Colonic mucosa (tissue), 4 donors: ENCODE measurements around the gene DNAL4. TPM values are rescaled to one million over a fixed set of nuclear protein-coding genes. Genes with fewer than 3 reads are reported as not detected.

Source experiments
- DNase-seq: peaks from one replicate; pipeline ENCODE4 v3.0.0-alpha.2; 2020
- H3K27ac ChIP-seq: fragments of 200-600 bp; one replicate; pipeline ENCODE4 v1.8.0; 2021
- H3K27me3 ChIP-seq: fragments of 200-600 bp; one replicate; pipeline ENCODE4 v1.8.0; 2021
- H3K36me3 ChIP-seq: fragments of 200-600 bp; one replicate; pipeline ENCODE4 v1.8.0; 2021
- H3K4me1 ChIP-seq: fragments of 200-600 bp; one replicate; pipeline ENCODE4 v1.8.0; 2021; ENCODE audit warnings: mild to moderate bottlenecking
- H3K4me3 ChIP-seq: fragments of 200-600 bp; one replicate; pipeline ENCODE4 v1.8.0; 2021
- H3K9ac ChIP-seq, 2 donors: one replicate each; pipeline ENCODE4 v1.7.0; 2013; ENCODE audit warnings: control low read depth in 2 of 2, low read depth in 2 of 2, low read length in 2 of 2
- H3K9me3 ChIP-seq: fragments of 200-600 bp; one replicate; pipeline ENCODE4 v1.8.0; 2021
- intact Hi-C: fragments of 100-400 bp; cut with DNase I; formaldehyde crosslinking; loops from one replicate; pipeline ENCODE4 v1.14.1; 2022
- total RNA-seq, 2 donors: library from RNA; stranded (reverse); fragmentation: NEBNext Ultra II Directional in 1 of 2; extraction: Animal tissue kit (Norgen Biotek cat#: 25700) in 1 of 2; gene quantifications; one replicate each; pipeline ENCODE4 v1.2.1, GENCODE V29; 2021
- TF ChIP-seq, protein P1 (sequence below): fragments of 200-600 bp; IDR thresholded peaks from one replicate; pipeline ENCODE4 v1.8.0; 2022; ENCODE audit warnings: antibody characterized with exemption, mild to moderate bottlenecking
- donor health status: healthy.
- donor health status: DM: no; HTN: no; CAD: no.
- donor health status: DM: no; HTN: no; CAD: no.

Gene DNAL4
- total RNA-seq, 2 donors from 2014 or later: 15.8 to 17.8 TPM

DNA sequence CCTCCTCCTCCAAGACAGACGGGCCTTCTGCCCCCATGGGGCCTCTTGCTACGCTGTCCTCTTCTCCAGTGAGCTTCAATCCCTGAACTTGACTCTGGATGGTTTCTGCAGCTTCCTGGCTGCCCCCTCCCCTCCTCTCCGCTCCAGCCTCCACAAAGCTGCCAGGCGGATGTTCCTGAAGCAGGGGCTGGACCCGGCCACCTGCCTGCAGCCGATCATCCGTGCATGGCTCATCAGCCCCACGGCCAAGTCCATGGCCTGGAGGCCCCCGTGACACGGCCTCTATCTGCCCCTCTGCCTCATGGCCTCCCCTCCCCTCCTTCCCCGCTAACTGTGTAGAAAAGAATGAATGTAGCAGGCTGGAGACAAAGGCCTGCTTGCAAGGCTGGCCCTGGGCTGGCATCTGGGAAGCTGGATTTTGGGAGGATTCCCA is 31.4 kb downstream of the DNAL4 start:
- Histone ChIP-seq H3K9me3 (no peaks in the 10 kb centered on the region), H3K27ac (no peak overlapping the region), H3K4me1 (no peaks in the 10 kb centered on the region), H3K36me3 (no peaks in the 10 kb centered on the region), H3K4me3 (no peak overlapping the region), H3K9ac (no peak overlapping the region), H3K27me3 (no peaks in the 10 kb centered on the region)
- intact Hi-C loops: loop anchor here (10.0 kb wide), 1 partner anchor 352 kb away; no protein-coding TSS in a partner anchor
- TF ChIP-seq, protein P1, sequence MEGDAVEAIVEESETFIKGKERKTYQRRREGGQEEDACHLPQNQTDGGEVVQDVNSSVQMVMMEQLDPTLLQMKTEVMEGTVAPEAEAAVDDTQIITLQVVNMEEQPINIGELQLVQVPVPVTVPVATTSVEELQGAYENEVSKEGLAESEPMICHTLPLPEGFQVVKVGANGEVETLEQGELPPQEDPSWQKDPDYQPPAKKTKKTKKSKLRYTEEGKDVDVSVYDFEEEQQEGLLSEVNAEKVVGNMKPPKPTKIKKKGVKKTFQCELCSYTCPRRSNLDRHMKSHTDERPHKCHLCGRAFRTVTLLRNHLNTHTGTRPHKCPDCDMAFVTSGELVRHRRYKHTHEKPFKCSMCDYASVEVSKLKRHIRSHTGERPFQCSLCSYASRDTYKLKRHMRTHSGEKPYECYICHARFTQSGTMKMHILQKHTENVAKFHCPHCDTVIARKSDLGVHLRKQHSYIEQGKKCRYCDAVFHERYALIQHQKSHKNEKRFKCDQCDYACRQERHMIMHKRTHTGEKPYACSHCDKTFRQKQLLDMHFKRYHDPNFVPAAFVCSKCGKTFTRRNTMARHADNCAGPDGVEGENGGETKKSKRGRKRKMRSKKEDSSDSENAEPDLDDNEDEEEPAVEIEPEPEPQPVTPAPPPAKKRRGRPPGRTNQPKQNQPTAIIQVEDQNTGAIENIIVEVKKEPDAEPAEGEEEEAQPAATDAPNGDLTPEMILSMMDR: no peak
- no peak for DNase-seq

DNA sequence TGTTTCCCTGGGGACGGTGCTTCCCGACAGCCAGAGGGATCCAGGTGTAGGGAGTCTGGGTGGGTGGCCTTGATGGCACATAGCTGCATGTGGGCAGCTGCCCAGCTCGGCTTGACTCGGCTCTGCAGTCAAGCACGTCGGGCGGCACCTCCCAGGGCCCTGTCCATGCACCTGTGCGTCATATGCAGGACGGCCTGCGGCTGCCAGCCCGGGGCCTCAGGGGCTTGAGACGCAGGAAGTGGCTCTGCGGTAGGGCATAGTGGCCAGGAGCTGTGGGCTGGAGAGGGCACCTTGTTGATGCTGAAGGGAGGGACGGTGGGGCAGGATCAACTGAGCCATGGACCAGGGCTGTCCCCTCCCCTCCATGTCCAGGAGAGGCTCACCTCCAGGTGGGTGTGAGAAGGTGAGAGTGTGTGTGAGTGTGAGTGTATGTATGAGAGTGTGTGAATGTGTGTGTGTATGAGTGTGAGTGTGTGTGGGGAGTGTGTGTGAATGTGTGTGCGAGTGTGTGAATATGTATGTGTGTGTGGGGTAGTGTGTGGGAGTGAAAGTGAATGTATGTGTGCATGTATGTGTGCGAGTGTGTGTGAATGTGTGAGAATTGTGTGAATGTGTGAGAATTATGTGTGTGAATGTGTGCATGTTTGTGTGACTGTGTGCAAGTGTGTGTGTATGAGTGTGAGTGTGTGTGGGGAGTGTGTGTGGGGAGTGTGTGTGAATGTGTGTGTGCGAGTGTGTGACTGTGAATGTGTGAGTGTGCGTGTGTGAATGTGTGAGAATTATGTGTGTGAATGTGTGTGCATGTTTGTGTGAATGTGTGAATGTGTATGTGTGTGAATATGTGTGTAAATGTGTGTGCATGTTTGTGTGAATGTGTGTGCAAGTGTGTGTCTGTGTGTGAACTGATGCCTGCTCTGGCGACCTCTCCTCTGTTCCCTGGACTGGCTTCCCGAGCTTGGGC is 32.5 kb downstream of the DNAL4 start:
- intact Hi-C loops: loop anchor here (10.0 kb wide), 1 partner anchor 353 kb away; no protein-coding TSS in a partner anchor
- DNase-seq: no peak
- Histone ChIP-seq H3K9ac (no peak overlapping the region), H3K4me3 (no peak overlapping the region), H3K27me3 (no peaks in the 10 kb centered on the region), H3K36me3 (no peaks in the 10 kb centered on the region), H3K4me1 (peaks cover 6% of the 10 kb centered on the region), H3K27ac (no peak overlapping the region), H3K9me3 (no peaks in the 10 kb centered on the region)
- TF ChIP-seq, protein P1: no peak

DNA sequence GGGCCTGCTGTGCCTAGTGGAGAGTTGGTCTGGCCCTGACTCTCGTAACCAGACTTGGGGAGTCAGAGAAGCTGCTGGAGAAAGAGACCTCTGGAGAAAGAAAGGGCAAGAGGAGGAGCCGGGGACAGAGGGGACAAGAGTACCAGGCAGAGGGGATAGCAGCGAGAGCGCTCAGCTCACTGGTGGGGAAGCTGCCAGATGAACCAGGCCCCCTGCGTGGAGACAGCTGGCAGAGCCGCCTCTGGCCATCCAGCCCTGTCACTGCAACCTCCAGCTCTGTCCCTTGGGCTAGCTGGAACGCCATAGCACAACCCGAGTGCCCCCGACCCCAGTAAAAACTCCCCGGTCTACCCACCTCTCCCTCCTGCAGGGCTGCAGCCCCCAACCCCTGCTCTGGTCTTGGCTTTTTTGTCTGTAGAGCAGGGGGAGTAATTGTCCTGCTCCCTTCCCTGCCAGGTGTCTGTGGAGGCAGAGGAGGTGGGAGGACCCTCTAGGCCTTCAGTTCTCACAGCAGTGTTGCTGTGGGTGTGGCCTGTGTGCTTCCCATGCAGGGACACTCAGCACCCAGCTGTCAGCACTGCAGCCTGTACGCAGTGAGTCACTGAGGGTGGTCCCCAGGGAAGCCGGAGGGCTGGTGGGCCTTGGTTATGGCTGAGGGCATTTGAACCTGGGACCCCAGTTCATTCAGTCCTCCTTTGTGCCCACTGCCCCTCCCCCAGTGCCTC is 33.3 kb downstream of the DNAL4 start:
- intact Hi-C loops: loop anchor here (10.0 kb wide), 1 partner anchor 354 kb away; no protein-coding TSS in a partner anchor
- no peak for DNase-seq
- H3K36me3 ChIP-seq: no peaks in the 10 kb centered on the region

DNA sequence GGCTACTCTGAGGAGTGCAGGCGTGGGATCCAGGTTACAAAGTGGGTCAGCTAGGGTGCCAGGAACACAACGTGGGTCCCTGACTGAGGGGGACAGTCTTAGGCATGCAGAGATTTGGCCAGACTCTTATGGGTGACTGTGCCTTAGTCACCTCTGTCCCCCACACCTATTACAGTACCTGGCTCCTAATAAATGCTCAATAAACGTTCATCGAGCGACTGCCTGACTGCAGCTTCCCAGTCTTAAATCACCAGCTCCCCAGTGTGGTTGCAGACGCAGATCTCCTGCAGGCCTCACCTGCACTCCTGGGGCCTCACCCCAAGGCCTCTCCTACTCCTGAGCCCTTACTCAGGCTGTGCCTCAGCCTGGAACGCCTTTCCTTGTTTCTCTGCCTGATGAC is 34.9 kb downstream of the DNAL4 start:
- Histone ChIP-seq H3K27ac (no peak overlapping the region), H3K36me3 (no peaks in the 10 kb centered on the region), H3K4me1 (peaks cover 6% of the 10 kb centered on the region), H3K27me3 (no peaks in the 10 kb centered on the region), H3K4me3 (no peak overlapping the region), H3K9me3 (no peaks in the 10 kb centered on the region), H3K9ac (no peak overlapping the region)
- intact Hi-C loops: no loop called here
- TF ChIP-seq, protein P1: no peak
- no peak for DNase-seq

More for the DNA sequence above, 33.3 kb downstream of the DNAL4 start:
- no peaks in the 10 kb centered on the region for H3K27me3 ChIP-seq
- H3K27ac ChIP-seq: no peak overlapping the region
- peaks cover 6% of the 10 kb centered on the region for H3K4me1 ChIP-seq
- H3K9ac ChIP-seq: no peak overlapping the region
- no peak overlapping the region for H3K4me3 ChIP-seq
- TF ChIP-seq, protein P1: no peak
- no peaks in the 10 kb centered on the region for H3K9me3 ChIP-seq

DNA sequence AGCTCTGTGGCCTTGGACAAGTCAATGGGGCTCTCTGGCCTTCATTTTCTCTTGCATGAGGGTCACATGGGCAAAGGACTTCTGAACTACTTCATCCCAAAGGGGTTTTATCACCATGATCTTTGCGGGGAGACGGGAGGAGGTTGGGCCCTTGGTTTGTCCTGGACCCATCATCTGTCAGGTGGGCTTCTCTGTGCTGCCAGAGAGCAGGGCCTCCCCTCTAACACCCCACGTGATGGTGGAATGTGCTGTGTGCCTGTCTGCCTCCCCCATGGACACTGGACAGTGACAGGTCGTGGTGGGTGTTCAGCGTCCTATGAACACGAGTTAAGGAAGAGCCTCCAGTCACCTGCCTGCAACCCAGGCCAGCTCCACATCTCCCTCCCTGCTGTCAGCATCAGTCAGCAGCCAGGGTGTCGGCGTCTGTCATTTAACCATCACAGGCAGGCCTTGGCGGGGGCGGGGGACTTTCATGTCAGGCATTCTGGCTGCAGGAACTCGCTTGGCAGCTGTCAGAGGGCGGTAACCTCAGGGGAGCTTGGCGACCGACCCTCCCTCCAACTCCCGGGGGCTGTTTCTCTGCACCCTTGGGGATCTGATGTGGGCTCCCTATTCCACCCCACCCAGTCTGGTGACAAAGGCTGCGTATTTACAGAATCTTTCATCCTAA is 35.5 kb downstream of the DNAL4 start:
- Histone ChIP-seq H3K4me1 (peaks cover 6% of the 10 kb centered on the region), H3K4me3 (no peak overlapping the region), H3K36me3 (no peaks in the 10 kb centered on the region), H3K9ac (peak overlapping the region in 1 of 2 donors; percentile 18), H3K9me3 (no peaks in the 10 kb centered on the region), H3K27ac (no peak overlapping the region), H3K27me3 (no peaks in the 10 kb centered on the region)
- TF ChIP-seq, protein P1: no peak
- DNase-seq: no peak
- intact Hi-C loops: no loop called here
